Activated CD4-positive, alpha-beta T cell treated with anti-CD3 and anti-CD28 coated beads, Interleukin-2, amount 50 U/mL, for 24 hours (primary cell): ENCODE data around the gene PIK3R3.
A peak's percentile ranks its signal among the peaks of the same experiment; 100 is the strongest.
"Not testable (repeated sequence)": the region's sequence is repeated elsewhere in the genome, so short reads cannot be mapped to it uniquely, and the experiment has no call there.

Experiments used
- DNase-seq, 2 donors: peaks; one replicate each; pipeline ENCODE4 v3.0.0-alpha.2; 2020; ENCODE audit warnings: low read depth in 1 of 2, low spot score in 1 of 2

PIK3R3 gene

DNA sequence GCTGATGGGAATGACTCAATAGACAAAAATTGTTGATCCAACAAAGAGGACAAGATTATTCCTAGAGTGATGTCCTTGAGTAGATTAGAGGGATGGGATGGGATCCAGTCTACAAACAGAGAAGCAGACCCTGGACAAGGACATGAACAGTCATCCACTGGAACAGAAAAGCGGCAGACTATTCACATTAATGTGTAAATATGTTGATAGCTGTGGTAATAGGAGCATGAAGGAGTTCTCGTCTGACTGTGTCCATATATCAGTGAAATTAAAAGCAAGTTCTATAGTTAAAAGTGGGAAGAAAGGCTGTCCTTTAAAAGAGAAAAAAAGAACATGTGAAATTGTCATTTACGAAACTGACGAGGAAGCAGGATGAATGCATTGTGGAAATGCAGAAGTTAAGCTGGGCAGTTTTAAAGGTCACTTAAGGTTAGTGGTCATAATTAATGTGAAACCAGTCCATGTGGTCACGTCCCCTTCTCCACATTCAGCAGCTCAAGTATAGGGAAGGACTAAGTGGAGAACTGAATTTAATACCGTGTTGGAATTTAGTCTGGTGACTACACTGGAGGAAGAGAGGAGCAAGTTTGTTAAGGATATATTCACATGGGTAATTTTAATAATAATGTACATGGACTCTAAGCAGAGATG is 62.1 kb downstream of the PIK3R3 start:
- no peak for DNase-seq

DNA sequence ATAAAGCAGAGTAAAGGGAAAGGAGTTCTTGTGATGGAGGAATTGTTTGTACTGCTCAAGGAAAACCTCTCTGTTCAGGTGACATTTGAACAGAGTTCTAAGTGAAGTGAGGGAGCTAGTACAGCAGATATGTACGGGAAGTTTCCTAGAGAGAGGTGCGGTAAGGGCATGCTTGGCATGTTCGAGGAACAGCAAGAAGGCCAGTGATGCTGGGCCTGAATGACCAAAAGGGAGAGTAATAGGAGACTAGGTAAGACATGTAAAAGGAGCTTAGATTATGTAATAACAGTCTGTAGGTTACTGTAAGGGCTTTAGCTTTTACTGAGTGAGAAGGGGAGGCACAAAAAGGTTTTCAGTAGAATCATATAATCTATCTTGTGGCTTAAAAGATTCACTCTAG is 63.9 kb downstream of the PIK3R3 start:
- no peak for DNase-seq

DNA sequence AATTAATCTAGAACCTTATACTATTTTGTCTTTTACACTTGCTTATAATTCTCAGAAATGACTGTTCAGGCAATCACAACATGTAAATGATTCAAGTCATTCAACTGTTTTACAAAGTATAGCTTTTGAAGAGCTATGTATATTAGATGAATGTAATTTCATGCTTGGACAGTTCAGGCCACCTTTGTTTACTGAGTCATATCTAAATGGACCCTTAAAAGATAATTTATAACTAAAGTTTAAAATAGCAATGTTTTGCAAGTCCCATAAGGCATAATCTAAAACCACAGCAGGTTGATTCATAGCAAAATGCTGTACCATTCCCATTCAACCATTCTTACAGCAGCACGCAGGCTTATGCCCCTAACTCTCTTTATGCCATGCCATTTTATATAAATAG is 64.8 kb downstream of the PIK3R3 start:
- no peak for DNase-seq

DNA sequence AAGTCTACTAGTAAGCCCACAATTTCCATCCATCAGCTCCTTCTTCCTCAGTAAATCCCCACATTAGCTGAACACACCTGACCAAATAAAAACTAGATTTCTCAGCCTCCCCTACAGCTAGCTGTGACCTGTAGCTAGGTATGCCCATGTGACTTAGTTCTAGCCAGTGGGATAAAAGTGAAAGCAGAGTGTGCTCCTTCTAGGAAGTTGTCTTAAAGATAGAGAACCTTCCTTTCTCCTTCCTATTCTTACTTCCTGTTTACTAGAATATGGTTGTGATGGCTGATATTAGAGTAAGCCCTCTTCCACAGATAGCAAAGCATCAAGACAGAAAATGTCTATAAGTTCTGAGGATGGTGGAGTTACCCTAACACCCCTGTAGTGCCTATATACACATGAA is 67.0 kb downstream of the PIK3R3 start:
- DNase-seq = no peak

DNA sequence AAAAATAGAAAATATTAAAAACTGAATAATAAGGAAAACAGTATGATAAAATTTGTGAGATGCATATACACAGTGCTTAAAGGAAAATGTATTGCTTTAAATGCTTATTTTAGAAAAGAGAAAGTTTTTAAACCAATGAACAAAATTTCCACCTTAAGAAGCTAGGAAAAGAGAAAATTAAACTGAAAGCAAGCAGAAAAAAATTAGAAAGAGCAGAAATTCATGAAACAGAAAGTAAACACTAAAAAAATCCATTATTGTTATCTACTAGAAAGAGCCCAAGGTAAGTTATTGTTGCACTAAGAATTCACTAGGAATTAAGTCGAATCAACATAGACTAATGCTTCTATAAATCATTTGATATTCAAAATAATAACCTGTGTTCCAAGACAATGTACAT is 67.7 kb downstream of the PIK3R3 start:
- DNase-seq = no peak

DNA sequence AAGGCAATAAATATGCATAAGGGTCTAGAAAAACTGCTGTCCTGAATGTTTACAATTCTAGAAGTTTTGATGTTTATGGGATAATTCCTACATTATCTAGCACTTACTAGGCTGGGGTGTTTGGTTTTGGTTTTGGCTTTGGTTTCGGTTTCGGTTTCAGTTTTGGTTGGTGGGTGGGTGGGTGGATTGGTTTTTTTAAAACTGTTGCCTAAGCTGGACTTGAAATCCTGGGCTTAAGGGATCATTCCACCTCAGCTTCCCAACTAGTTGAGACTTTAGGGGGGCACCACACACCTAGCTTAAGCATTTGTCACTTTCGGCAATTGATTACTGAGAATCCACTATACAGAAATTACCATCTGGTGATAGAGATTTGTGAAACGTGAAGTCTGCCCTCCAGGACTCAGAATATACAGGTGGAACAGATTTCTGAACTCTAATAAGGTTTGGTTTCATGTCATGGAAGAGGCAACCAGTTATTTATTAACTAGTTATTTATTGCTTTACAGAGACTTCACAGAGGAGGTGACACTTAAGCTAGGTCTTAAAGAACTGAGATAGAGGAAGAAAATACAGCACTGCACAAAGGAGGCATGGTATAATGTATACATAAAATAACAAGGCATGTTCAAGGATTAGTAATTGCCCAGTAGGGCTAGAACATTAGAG is 69.6 kb downstream of the PIK3R3 start:
- peak; percentile 2 to 39 for DNase-seq

DNA sequence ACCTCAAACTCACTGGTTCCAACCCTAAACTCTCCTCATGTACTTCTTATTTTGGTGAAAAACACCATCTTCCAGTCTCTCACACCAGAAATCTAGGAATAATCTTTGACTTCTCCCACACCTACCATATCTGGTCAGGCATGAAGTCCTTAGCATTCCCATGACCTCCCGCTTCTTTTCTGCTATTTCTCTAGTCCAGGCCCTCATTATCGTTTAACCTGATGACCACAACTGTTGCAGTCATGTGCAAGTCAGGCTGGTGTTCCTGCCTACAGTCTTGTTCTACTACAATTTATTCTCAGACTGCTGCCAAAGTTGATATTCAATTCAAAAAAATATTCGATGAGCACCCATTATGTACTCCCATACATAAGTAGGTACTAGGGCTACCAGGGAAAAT is 71.3 kb downstream of the PIK3R3 start:
- no peak for DNase-seq

DNA sequence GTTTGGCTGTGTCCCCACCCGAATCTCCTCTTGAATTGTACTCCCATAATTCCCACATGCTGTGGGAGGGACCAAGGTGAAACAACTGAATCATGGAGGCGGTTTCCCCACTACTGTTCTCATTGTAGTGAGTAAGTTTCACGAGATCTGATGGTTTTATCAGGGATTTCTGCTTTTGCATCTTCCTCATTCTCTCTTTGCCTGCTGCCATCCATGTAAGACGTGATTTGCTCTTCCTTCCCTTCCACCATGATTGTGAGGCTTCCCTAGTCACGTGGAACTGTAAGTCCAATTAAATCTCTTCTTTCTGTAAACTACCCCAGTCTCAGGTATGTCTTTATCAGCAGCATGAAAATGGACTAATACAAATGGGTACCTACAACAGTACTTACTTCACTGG is 73.5 kb downstream of the PIK3R3 start:
- no peak for DNase-seq

DNA sequence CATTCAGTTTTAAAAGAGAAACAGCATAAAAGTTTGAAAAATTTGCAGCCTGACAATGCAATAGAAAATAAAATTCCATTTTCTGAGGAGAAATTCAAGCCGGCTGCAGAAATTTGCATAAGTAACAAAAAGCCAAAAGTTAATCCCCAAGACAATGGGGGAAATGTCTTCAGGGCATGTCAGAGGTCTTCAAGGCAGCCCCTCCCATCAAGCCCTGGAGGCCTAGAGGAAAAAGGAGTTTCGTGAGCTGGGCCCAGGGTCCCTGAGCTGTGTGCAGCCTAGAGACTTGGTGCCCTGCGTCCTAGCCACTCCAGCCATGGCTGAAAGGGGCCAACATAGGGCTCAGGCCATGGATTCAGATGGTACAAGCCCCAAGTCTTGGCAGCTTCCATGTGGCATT is 74.6 kb downstream of the PIK3R3 start:
- DNase-seq = no peak

DNA sequence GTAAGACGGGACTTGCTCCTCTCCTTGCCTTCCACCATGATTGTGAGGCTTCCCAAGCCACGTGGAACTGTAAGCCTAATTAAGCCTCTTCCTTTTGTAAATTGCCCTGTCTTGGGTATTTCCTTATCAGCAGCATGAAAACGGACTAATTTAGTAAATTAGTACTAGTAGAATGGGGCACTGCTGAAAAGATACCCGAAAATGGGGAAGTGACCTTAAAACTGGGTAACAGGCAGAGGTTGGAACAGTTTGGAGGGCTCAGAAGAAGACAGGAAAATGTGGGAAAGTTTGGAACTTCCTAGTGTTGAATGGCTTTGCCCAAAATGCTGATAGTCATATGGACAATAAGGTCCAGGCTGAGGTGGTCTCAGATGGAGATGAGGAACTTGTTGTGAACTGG is 75.2 kb downstream of the PIK3R3 start:
- not testable (repeated sequence) for DNase-seq

DNA sequence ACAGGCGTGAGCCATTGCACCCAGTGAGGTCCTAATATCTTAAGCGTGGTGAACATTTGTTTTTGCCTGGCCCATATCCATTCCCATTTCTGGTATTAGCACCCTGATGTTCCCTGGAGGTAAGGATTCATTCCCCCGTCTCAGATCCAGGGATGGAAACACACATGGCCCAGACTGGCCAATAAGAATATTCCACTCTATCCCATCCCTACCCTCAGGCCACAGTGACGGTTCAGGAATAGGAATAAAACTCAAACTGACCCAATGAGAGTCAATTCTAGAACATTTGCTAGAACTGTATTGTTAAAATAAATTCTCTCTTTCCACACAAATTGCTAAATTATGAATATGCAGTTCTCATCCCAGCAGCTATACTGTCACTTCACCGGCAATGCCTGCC is 76.1 kb downstream of the PIK3R3 start:
- DNase-seq = no peak

DNA sequence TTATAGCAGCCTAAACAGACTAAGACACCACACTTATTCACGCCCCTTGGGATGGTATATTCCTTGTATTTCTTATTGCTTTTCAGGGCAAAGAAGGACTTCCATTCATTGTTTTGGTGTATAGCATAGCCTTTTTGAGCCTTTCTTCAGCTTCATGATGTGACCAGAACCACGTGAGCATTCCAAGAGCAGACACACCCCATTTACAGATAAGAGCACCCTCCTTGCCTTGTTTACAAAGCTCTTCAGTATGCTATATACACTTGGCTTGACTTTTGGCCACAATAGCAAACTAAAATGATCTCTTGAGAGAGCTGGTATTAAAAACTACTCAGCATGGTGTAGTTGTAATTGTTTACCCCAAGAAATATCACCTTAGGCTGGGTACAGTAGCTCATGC is 78.7 kb downstream of the PIK3R3 start:
- no peak for DNase-seq

DNA sequence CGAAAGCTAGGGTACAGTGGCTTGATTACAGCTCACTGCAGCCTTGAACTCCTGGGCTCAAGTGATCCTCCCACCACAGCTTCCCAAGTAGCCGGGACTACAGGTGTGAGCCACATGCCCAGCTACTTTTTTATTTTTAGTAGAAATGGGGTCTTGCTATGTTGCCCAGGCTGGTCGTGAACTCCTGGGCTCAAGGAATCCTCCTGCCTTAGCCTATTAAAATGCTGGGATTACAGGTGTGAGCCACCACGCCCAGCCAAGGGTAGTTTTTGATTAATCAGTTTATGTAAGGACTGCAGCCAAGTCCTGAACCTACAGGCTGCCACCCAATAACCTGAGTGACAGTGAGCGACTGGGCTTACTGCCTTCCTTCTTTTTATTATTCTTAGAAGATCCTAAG is 88.3 kb downstream of the PIK3R3 start:
- DNase-seq = no peak

DNA sequence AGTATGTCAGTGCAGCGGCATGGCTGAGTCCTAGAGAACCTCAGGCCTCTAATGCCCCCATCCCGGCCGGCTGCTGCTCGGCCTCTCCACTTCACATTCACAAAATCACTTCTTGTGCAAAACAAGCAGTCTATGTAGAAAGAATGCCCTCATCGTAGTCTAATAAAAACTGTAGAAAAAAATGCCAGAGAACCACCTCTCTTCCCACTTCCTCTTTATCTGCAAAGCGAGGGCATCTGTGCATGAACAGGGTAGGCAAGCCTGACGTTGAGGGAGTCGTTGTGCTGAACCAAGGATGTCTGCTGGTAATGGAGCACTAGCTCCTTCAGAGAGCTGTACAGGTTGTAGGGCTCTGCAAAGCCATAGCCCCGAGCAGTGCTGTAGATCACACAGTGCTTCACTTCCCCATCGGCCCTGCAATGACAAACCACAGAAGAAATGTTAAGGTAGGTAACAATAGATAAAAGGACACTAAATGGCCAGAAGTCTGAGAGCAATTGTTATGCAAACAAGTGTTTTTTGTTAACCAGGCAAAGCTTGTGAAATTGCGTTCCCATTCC is 88.9 kb downstream of the PIK3R3 start:
- DNase-seq = no peak

DNA sequence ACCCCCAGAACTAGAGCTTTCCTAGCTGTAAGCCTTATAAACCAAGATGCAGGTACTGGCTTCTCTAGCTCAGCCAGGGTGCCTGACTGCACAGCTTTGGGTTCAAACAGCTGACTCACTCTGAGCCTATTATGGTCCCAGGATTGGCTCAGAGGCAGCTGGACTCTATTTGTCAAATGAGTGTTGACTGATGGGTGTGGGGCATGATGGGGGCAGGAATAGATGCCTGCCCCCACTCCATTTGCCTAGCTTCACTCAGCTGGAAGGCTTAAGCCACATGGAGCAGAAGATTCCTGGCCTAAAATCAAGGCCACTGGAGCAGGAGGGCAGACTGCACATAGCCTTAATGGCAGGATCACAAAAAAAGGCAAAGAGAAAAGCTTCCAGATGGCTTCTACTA is 90.5 kb downstream of the PIK3R3 start:
- DNase-seq = no peak

DNA sequence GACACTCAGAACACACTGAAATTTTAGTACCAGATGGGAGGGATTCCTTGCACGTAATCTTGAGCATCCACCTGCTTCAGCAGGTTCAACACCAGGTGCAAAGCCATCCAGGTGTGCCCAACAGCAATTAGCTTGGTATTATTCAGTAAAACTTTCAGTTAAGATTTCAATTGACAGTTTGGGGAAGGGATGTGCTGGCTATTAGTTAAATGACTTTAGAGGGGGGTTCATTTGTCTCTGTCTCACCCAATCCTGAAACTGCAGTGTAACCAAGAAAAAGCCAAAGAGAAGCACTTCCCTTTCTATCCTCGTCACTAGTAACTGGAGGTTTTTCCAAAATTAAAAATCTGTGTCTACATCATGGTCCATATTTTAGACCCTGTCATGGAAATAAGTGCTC is 90.9 kb downstream of the PIK3R3 start:
- DNase-seq = no peak

DNA sequence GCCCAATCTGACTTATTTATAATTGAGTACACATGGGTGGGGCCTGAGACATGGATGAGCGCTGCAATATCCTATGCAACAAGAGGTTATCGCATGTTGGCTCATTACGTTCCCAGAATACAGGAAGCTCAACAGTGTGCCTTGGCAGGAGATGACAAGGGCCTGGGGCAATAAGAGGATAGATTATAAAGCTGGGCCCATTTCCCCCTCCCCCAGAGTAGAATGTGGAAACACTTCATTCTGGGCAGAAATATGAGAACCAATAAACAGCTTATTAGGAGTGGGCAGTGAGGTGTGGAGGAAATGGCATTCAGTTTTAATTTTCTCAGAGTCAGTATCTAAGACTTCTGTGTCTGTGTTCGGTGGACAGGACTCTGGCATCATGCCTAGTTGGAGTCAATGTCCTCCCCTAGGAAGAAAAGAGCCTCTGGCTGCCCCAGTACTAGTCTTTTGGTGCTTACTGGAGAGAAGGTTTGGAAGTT is 92.8 kb downstream of the PIK3R3 start:
- DNase-seq = no peak

DNA sequence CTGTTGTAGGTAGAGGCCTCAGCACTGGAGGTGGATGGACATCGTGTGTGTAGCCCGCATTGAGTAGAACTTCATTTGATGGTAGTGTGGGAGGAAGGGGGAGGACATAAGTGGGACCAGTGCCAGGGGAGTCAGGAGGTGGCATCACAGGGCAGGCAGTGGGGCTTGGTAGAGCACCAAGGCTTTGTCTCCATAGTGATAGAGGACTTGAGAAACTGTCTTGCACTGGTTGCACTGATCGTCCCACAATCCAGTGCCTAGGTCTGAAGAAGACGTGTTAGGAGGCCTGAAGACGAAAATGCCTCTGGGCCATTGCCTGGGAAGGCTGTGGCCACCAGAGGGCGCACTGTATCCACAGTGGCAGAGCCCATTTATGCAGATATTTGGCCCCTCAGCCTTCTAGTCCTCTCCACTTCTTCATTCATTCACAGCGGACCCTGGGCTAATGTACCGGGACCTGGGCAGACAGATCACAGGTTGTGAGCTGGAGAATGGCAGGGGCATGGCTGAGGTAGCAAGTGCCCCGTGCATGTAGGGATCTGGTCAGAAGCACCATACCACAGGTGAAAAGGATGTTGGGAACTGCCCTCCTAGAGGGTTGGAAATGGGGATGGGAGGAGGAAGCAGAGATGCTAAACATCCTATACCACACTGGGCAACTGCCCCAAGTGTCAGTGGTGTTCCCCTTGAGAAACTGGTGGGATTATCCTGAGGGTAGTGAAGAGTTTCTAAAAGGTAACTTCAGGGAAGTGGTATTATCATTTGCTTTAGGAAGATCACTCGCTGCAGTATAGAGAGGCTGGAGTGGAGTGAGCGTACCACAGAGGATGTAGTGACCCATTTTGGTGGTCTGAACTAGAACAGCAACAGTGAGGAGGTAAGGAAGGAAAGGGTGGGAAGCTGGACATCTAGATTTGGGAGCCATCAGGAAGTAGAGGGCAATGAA is 95.3 kb downstream of the PIK3R3 start:
- peak; percentile 80 to 85 for DNase-seq

DNA sequence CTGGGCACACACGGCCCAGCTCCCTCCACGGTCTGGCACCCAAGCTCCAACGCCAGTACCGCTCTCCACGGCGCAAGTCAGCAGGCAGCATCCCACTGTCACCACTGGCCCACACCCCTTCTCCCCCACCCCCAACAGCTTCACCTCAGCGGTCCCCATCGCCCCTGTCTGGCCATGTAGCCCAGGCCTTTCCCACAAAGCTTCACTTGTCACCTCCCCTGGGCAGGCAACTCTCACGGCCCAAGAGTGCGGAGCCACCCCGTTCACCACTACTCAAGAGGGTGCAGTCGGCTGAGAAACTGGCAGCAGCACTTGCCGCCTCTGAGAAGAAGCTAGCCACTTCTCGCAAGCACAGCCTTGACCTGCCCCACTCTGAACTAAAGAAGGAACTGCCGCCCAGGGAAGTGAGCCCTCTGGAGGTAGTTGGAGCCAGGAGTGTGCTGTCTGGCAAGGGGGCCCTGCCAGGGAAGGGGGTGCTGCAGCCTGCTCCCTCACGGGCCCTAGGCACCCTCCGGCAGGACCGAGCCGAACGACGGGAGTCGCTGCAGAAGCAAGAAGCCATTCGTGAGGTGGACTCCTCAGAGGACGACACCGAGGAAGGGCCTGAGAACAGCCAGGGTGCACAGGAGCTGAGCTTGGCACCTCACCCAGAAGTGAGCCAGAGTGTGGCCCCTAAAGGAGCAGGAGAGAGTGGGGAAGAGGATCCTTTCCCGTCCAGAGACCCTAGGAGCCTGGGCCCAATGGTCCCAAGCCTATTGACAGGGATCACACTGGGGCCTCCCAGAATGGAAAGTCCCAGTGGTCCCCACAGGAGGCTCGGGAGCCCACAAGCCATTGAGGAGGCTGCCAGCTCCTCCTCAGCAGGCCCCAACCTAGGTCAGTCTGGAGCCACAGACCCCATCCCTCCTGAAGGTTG is 97.6 kb downstream of the PIK3R3 start:
- no peak for DNase-seq

DNA sequence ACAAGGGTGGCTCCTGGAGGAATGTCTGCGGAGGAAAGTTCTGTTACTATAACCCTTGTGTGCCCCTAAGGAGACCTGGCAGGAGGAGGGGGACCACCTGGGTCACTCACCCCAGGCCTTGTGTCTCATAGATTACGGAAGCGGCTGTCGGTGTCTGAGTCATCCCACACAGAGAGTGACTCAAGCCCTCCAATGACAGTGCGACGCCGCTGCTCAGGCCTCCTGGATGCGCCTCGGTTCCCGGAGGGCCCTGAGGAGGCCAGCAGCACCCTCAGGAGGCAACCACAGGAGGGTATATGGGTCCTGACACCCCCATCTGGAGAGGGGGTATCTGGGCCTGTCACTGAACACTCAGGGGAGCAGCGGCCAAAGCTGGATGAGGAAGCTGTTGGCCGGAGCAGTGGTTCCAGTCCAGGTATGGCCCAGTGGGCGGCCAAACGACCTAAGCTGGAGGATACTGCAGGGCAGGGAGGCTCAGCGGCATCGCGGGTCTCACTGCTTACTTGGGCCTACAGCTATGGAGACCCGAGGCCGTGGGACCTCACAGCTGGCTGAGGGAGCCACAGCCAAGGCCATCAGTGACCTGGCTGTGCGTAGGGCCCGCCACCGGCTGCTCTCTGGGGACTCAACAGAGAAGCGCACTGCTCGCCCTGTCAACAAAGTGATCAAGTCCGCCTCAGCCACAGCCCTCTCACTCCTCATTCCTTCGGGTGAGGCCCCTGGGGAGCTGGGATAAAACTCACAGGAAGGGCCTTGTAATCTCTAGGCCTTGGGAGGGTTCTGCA is 101.4 kb downstream of the PIK3R3 start:
- DNase-seq = no peak
